Breast epithelium (tissue), 4 donors: ENCODE results near the gene VPS52. TPM values are rescaled to one million over a fixed set of nuclear protein-coding genes. Genes with fewer than 3 reads are reported as not detected.

Source experiments
- DNase-seq, 2 donors: peaks; one replicate each; pipeline ENCODE4 v3.0.0-alpha.2; 2019; ENCODE audit warnings: low spot score in 2 of 2
- H3K27ac ChIP-seq, 2 donors: fragments of 200-600 bp; sonication (generic) in 1 of 2; one replicate each; pipeline ENCODE4 v1.5.1; 2016 to 2019; ENCODE audit warnings: mild to moderate bottlenecking in 1 of 2
- H3K27me3 ChIP-seq, 2 donors: fragments of 200-600 bp; sonication (generic) in 1 of 2; one replicate each; pipeline versions ENCODE4 v1.5.1 to v1.6.0; 2017 to 2019; ENCODE audit warnings: control low read depth in 1 of 2, mild to moderate bottlenecking in 1 of 2
- H3K36me3 ChIP-seq: fragments of 200-600 bp; one replicate; pipeline ENCODE4 v1.5.1; 2019
- H3K4me1 ChIP-seq, 2 donors: fragments of 200-600 bp; sonication (generic); one replicate each; pipeline ENCODE4 v1.5.1; 2016 to 2019; ENCODE audit warnings: control low read depth in 1 of 2
- H3K4me3 ChIP-seq, 3 donors: fragments of 200-600 bp; sonication (generic); 1 replicate in 2 of 3; 2 replicates in 1 of 3; pipeline ENCODE4 v1.5.1; 2016 to 2019; ENCODE audit warnings: mild to moderate bottlenecking in 3 of 3, moderate library complexity in 2 of 3
- H3K9me3 ChIP-seq, 2 donors: fragments of 200-600 bp; sonication (generic) in 1 of 2; one replicate each; pipeline ENCODE4 v1.5.1; 2016 to 2019; ENCODE audit warnings: control low read depth in 1 of 2
- POLR2A ChIP-seq: fragments of 450-650 bp; IDR thresholded peaks from one replicate; pipeline ENCODE4 v1.6.1; 2016; ENCODE audit warnings: antibody characterized with exemption, mild to moderate bottlenecking, moderate library complexity
- POLR2AphosphoS5 ChIP-seq, 3 donors: sonication (generic); formaldehyde crosslinking; IDR thresholded peaks; one replicate each; pipeline ENCODE4 v1.6.1; 2017; ENCODE audit warnings: antibody characterized with exemption in 3 of 3
- intact Hi-C: fragments of 100-400 bp; cut with DNase I; formaldehyde crosslinking; loops from one replicate; pipeline ENCODE4 v1.15.1; 2023; ENCODE audit warnings: low total_unique reads
- total RNA-seq, 3 donors: library from RNA; depleted of rRNA; stranded (reverse); fragments of >200 nt; gene quantifications; one replicate each; pipeline ENCODE4 v1.1.0, GENCODE V29; 2016
- TF ChIP-seq, protein P1 (sequence below), 3 donors: fragments of 450-650 bp; IDR thresholded peaks; one replicate each; pipeline ENCODE4 v1.5.1; 2016 to 2017; ENCODE audit warnings: antibody characterized with exemption in 3 of 3, mild to moderate bottlenecking in 3 of 3, moderate library complexity in 3 of 3

VPS52 gene
- total RNA-seq, 3 donors from 2014 or later, result 29.4 to 55.6 (median 44.2) TPM

DNA sequence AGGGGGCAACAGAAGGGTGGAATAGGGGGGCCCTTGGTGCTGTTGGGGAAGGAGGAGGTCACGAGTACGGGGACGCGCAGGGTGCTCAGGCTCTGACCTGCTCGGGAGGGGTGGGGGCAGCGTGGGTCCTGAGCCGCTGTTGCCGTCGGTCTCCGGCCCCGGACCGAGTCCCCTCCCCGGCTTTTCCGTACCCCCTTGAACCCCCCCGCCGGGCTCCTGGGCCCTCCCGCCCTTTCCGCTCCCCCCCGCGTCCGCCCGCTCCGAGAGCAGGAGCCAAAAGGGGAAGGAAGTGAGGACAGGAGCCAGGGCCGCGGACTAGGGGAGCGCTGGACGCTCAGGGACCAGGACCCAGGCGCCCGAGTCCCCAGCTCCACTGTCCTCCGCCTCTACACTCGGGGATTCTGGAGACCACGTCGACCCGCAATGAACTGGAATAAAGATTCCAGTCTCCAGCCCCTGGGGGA is 27.1 kb upstream of the VPS52 start, which contains the start of gene RGL2:
Gene RGL2, minus strand, starts transcription at position 170 of the 464 bp plus-strand sequence. CDS start 332 bp downstream, outside the sequence.
- H3K36me3 ChIP-seq, result no peaks in the 10 kb centered on the region
- DNase-seq, result peak; percentile 77 to 83
- no peak for TF ChIP-seq POLR2A
- TF ChIP-seq, protein P1, sequence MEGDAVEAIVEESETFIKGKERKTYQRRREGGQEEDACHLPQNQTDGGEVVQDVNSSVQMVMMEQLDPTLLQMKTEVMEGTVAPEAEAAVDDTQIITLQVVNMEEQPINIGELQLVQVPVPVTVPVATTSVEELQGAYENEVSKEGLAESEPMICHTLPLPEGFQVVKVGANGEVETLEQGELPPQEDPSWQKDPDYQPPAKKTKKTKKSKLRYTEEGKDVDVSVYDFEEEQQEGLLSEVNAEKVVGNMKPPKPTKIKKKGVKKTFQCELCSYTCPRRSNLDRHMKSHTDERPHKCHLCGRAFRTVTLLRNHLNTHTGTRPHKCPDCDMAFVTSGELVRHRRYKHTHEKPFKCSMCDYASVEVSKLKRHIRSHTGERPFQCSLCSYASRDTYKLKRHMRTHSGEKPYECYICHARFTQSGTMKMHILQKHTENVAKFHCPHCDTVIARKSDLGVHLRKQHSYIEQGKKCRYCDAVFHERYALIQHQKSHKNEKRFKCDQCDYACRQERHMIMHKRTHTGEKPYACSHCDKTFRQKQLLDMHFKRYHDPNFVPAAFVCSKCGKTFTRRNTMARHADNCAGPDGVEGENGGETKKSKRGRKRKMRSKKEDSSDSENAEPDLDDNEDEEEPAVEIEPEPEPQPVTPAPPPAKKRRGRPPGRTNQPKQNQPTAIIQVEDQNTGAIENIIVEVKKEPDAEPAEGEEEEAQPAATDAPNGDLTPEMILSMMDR (IDR thresholded peaks at IDR 0.05), result no peak
- TF ChIP-seq POLR2AphosphoS5 (IDR thresholded peaks at IDR 0.05), result no peak

DNA sequence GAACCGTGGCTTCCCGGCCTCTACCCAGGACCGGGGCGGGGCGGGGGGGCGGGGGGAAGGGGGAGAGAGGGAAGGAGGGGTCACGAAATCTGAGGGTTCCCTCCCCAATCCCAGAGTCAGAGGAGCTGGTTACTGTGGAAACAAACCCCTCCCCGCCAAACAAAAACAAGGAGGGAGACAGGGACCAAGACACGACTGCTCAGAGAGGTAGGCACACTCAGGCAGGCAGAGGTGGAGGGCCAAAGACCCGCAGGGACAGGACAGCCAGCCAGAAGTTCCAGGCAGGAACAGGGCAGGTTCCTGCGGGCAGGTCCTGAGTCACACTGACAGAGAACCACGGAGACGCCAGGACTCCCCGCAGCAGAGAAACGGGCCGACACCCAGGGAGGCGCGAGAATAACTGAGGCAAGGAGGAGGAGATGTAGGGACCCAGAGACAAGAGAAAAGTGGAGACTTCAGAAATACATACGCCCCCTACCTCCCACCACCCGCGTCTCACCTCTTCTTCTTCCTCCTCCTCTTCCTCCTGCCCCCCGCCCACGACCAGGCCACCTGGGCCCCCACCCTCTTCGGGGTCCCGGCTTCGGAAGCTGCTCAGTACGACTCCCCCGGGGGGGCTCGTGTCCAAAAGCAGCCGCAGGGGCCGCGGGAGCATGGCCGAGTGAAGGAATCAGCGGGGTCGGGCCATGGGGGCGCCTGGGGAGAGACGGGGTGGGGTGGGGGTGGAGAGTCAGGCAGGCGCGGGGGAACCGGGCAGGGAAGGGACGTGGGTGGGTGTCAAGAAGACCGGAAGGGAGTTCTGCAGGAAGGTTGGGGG is 26.5 kb upstream of the VPS52 start:
- DNase-seq, result peak; percentile 88 to 92
- peak overlapping the region; percentile 98 to 99 for H3K27ac ChIP-seq
- peak overlapping the region; percentile 79 to 91 (median 87) for H3K4me3 ChIP-seq
- H3K9me3 ChIP-seq, result no peaks in the 10 kb centered on the region
- no peaks in the 10 kb centered on the region for H3K27me3 ChIP-seq
- H3K36me3 ChIP-seq, result no peaks in the 10 kb centered on the region
- peaks cover 0 to 6% of the 10 kb centered on the region in 2 donors for H3K4me1 ChIP-seq
- intact Hi-C loops, result no loop called here
- TF ChIP-seq POLR2A (peak; percentile 84), POLR2AphosphoS5 (IDR thresholded peaks at IDR 0.05) (peak; percentile 84 to 90 (median 85))
- TF ChIP-seq, protein P1 (IDR thresholded peaks at IDR 0.05), result no peak

More for the DNA sequence above, 27.1 kb upstream of the VPS52 start, which contains the start of gene RGL2:
- H3K27me3 ChIP-seq, result no peaks in the 10 kb centered on the region
- intact Hi-C loops, result no loop called here
- H3K9me3 ChIP-seq, result no peaks in the 10 kb centered on the region
- peak within 1 kb of the TSS; percentile 79 to 91 (median 87) for H3K4me3 ChIP-seq
- H3K27ac ChIP-seq, result peak within 1 kb of the TSS; percentile 98 to 99
- peaks cover 0 to 6% of the 10 kb centered on the region in 2 donors for H3K4me1 ChIP-seq

DNA sequence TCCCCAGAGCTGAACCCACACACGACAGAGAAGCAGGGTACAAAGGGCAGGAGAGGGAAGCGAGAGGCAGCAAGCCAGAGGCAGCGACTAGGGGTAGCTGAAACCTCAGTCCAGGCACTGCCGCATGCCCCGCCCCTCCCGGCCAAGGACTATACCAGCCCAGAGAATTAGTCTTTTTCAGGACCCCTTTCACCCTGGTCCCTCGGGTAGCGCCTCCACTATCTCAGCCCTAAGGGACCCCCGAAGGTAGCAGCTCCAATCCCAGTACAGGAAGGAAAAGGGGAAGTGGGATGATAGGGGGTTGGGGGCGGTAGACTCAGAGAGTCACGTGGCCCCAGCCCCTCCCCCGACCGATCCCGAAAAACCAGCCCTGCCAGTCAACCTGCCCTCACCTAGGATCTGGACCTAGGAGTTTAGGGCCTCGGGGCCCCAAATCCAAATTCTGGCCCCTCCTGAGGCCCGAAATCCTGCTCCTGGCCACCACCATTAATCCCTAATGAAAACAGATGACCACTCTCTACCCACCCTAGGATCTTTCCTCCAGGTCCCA is 25.8 kb upstream of the VPS52 start:
- TF ChIP-seq POLR2A (no peak), POLR2AphosphoS5 (IDR thresholded peaks at IDR 0.05) (no peak)
- TF ChIP-seq, protein P1 (IDR thresholded peaks at IDR 0.05), result no peak
- peaks cover 0 to 6% of the 10 kb centered on the region in 2 donors for H3K4me1 ChIP-seq
- peak; percentile 80 to 89 for DNase-seq
- H3K27ac ChIP-seq, result peak overlapping the region; percentile 98 to 99
- H3K9me3 ChIP-seq, result no peaks in the 10 kb centered on the region
- H3K36me3 ChIP-seq, result no peaks in the 10 kb centered on the region
- intact Hi-C loops, result no loop called here
- peak overlapping the region; percentile 79 to 91 (median 87) for H3K4me3 ChIP-seq
- H3K27me3 ChIP-seq, result no peaks in the 10 kb centered on the region

DNA sequence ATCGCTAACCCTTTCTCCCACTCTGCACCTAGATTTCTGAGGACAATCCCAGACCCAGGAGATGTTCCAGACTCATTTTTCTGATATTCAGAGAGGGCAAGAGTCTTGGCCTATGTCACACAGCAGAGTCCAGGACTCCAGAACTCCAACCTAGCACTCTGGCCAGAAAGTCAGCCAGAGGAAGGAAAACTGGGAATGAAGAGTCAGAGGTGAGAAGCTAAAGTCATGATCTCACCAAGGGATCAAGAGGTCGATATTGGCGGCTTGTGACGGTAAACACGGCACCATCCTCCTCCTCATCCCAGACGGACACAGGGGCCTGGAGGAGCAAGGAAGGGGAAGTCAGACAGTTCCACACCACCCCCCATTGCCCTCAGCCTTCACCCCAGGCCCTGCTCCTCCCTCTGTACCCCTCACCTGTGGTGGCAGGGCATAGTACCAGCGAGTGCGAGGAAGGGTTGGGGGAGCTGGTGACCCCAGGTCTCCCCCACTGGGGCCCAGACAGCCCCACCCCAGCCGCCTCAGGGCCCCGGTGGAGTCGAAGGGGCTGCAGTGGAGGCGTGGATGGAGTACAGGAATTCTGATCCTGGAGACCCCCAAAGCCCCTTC is 25.2 kb upstream of the VPS52 start:
- intact Hi-C loops, result no loop called here
- H3K36me3 ChIP-seq, result no peaks in the 10 kb centered on the region
- peak overlapping the region; percentile 79 to 91 (median 87) for H3K4me3 ChIP-seq
- no peaks in the 10 kb centered on the region for H3K27me3 ChIP-seq
- H3K27ac ChIP-seq, result peak overlapping the region; percentile 98 to 99
- H3K9me3 ChIP-seq, result no peaks in the 10 kb centered on the region
- TF ChIP-seq, protein P1 (IDR thresholded peaks at IDR 0.05), result no peak
- TF ChIP-seq POLR2AphosphoS5 (IDR thresholded peaks at IDR 0.05), result no peak
- TF ChIP-seq POLR2A, result no peak
- H3K4me1 ChIP-seq, result peaks cover 0 to 6% of the 10 kb centered on the region in 2 donors
- DNase-seq, result no peak
